T-helper 9 cell (primary cell): ENCODE measurements around the gene CCR7.

Experiments
- DNase-seq: peaks from one replicate; pipeline ENCODE4 v3.0.0-alpha.2; 2020

CCR7 gene

DNA sequence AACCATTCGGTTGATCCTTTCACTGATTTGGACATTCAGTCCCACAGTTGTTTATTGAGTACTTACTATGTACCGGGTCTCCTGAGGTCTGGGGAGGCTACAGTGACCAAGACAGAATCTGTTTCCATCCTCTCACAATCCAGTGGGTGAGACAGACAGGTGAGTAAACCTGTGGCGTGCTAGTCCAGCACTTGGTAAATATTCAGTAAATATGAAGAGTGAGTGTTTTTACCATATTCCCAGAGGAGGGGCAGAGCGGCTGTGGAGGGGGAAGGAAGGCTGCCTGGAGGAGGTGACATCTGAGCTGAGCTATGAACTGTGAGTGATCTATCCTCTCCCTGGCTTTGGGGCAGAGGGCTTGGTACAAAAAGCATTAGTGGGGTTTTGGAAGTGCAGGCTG, 31.4 kb downstream of the CCR7 start:
- no peak for DNase-seq

DNA sequence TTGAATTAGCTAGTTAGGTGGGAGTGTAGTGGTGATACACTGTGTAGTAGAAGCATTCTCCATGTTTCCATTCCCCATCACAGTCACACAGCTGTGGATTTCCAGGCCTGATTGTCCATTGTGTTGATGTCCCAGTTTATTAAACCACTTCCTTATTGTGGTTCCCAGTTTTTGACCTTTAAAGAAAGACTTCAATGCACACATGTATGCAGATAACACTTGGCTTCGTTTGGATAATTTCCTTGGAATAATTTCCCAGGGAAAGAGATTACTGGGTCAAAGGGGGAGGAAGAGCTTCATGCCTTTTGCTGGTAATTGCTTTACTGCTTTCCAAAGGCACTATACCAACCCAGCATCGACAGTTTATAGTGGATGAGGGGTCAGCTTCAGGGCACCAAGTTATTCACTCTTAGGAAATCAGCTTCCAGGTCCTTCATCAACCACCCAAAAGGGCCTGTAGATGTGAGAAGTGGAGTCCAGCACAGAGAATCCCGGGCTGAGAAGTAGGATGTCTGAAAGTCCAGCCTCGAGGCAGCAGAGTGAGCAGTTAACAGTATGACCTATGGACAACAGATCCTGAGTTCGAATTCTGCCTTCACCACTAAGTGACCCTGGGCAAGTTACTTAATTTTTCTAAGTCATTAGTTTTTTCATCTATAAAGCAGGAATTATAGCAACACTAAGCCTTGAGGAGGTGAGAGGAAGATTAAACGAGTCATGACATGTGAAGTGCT, 32.6 kb downstream of the CCR7 start:
- DNase-seq: no peak

DNA sequence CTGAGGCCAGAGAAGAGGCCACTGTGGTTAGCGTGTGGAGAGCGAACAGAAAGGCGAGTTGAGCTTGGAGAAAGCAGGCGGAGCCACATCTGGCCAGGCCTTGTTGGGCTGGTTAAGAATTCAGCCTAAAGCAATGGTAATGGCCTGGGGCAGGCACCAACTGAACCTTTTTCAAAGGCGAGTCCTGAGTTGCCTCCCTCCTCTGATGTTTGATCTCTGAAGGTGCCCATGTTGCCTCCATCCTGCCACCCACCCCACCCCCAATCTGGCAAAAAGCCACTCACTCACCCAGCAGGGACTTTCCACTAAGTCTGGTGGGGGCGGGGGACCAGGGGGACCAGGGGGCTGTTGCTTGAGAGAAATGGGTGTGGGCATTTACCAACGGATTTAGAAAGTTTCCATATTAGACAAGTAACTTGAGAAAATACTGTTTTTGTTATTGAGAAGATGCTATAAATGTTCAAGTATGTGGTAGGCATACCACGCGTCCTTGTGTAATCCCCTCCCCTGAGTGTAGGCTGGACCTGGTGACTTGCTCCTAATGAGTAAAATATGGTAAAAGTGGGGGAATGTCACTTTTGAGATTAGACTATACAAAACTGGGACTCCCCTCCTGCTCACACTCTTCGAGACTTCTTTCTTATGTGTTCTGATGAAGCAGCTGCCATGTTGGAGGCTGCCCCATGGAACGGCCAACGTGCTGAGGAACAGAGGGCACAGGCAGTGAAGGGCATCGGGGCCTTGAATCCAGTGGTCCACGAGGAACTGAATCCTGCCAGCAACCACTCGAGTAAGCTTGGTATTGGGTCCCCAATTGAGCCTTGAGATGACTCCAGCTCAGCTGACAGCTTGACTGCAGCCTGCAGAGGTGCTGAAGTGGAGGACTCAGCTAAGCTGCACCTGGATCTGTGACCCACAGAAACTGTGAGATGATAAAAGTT, 34.0 kb downstream of the CCR7 start:
- DNase-seq: peak; percentile 49

DNA sequence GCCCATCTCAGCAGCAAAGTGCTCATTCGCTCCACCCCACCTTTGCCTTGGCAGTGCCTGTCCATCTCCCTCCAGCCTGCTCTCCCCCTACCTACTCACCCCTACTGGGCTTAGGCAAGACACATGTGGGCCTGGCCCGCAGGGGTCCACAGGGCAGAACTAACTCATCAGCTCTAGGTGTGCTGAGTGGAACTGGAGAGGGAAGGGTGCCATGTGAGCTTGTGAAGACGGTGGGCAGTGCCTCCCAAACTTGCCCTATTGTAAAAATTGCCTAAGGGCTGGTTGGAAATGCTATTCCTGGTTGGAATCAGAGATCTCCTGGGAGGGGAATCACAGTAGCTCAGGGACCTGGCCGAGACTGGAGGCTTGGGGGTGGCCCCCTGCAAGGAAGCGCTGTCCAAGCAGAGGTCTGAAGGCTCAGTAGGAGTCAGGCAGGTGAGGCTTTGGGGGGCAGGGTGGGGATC, 34.7 kb downstream of the CCR7 start:
- DNase-seq: no peak

DNA sequence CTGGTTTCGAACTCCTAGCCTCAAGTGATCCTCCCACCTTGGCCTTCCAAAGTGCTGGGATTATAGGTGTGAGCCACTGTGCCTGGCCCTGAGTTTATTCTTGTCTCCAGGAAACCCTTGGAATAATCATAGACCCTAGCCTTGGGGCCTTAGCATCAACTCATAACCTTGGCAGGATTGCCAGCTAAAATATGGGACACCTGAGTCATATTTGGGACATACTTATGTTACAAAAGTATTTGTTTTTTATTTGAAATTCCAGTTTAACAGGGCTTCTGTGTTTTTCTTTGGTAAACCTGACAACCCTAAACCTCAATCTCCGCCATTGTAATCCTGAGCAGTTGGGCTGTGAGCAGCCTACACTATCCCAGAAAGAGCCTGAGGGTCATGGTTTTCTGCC, 35.3 kb downstream of the CCR7 start:
- DNase-seq: no peak

DNA sequence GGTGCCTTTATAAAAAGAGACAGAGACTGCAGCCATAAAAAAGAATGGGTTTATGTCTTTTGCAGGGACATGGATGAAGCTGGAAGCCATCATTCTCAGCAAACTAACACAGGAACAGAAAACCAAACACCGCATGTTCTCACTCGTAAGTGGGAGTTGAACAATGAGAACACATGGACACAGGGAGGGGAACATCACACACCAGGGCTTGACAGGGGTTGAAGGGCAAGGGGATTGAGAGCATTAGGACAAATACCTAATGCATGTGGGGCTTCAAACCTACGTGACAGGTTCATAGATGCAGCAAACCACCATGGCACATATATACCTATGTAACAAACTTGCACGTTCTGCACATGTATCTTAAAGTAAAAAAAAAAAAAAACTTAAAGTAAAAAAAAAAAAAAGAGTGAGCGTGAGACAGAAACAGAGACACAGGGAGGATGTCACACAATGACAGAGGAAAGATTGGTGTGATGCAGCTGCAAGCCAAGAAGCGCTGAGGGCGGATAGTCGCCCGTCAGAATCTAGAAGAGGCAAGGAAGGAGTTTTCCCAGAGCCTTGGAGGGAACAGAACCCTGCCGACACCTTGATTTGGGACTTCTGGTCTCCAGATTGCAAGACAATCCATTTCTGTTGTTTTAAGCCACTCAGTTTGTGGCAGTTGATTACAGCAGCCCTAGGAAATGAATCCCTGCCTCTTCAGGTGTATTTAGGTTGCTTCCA, 36.4 kb downstream of the CCR7 start:
- DNase-seq: no peak

DNA sequence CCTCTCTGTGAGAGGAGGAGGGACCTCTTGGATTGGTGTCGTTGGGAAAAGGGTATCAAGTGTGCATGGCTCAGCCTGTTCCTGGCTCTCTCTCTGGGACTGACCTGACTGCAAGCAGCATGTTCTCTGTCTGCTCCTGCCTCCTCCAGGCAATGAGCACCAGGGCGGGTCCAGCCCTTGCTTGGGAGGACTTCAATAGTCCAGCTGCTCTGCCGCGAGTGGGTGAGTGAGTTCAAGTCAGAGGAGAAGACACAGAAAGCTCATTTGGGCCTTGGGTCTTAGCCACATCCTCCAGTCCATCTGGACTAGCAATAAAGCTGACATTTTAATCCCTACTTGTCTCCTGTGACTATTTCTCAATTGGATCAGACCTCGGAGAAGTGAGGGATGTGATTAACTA, 38.6 kb downstream of the CCR7 start:
- DNase-seq: no peak

DNA sequence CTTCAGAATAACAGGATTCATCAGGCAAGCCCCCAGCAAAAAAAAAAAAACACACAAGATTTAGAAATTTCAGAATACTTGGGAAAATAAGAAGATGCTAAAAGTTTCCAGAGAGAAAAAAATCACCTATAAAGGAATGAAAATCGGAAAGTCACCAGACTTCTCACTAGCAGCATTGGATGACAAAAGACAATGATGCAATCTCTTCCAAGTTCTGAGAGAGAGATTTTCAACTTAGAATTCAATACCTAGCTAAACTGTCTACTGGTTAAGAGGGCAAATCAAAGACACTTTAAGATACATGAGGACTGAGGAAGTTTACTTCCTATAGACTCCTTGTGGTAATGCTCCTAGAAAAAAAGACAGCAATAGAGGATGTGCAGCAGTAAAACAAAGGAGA, 40.0 kb downstream of the CCR7 start:
- no peak for DNase-seq

DNA sequence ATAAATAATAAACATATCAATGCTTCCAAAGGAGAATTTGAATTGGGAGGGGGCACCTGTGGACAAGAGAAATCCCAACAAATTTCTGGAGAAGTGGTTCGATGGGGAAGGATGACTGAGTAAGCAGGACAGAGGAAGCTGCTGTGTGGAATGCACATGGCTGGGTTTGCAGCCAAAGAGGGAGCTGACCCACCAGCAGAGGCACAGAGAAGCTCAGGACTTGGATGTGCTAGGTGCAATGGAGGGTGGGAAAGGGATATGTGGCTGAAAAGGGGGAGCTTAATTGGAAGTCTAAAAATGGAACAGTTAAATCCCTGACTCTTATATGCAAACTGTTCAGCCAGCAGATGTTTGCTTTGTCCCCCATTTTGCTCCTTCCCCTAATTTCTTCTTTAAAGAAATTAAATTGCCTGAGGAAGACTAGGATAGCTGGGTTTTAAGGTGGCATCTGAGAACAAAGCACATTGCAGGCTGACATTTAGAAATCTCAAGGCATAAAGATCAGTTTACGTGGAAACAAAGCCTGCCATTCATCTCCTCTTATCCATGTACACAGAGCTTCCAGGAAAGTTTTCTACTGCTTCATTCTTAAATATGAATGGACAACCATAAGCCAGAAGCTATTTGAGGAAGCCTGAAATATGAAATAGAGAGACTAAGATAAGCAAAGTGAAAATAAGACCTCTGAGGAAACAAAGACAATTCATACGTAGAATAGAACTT, 40.9 kb downstream of the CCR7 start:
- no peak for DNase-seq

DNA sequence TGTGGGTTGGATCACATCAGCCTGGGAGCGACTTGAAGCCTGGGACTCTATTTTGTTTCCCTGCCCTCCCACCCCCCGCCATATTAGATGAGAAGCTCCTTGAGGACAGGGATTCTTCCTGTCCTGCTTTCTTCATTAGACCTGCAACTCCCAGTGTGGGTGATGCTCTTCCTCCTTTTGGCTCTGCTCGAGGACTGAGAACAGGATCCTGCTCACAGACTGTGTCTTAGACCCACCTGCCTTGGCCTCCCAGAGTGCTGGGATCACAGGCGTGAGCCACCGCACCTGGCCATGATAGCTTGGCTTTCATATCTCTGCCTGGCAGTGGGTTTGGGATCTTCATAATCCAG, 42.3 kb downstream of the CCR7 start:
- DNase-seq: no peak

DNA sequence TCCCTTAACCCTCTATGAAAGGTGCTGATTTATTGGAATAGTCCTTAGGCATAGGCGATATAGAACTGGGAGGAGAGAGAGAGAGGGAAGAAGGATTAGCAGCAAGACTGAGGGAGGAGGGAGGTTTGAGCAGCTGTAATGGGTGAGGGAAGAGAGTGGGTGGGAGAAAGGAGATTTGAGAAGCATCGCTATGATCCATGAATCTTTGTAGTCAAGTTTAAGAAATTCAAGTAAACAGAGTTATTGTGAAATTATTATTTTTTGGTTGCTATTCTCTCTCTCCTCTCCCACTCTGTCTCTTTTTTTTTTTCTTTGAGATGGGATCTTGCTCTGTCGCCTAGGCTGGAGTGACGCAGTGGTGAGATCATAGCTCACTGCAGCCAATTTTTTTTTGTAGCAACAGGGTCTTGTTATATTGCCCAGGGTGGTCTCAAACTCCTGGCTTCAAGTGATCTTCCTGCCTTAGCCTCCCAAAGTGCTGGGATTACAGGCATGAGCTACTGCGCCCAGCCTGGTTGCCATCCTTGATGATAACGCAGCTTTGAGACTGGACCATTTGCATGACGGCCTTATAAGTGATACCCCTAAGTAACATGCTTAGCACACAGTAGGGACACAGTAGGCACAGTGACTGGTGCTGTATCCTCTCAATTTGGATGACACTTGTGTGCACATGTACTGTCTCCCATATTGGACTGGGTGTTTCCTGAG, 42.9 kb downstream of the CCR7 start:
- DNase-seq: no peak

DNA sequence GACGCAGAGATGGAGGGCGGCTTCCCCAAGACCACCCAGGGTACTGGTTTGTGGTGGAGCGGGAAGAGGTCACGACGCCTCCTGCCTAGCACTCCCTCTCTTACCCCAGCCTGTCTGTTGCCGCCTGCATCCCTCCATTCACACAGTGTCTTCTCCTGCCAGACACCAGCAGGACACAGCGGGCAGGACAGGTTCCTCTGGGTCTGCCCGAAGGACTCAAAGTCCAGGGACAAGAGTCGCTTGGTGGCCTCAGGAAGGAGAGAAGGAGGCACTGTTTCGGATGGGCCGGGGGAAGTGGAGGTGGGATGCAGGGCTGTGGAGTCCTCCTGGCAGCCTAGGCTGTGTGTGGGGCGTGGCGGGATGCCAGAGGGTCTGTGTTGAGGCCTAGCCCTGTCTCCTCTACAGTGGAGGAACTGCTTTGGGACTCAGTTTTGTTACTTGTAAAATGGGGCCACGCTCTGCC, 44.2 kb downstream of the CCR7 start:
- no peak for DNase-seq

DNA sequence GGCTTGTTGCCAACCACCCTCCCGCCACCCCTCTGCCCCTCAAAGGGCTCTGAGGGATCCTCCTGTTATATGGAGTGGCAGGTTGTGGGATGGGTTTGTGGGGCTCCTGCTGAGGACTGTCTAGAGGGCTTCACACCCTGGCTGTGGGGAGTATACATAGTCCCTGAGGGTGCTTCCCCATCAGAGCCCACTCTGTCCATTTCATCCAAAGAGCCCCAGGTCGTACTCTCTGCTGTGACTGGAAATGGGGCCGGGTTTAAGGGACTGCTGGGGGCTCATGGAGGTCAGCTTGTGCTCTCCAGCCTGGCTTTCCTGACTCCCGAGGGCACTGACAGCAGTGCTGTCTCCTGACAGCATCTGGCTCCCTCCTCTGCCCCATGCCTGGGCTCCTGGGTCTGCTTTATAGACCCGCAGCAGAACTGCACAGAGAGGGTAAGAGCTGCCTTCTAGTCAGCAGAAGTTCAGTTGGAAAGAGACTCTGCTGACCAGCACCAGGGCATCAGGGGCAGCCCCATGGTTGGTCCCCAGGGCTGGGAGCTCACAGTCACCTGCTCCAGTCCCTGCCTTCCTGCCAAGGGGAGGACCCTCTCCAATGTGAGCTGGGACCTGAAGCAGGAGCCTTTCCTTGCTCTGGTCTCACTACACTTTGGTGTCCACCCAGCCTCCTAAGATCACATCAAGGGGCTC, 46.0 kb downstream of the CCR7 start:
- no peak for DNase-seq

DNA sequence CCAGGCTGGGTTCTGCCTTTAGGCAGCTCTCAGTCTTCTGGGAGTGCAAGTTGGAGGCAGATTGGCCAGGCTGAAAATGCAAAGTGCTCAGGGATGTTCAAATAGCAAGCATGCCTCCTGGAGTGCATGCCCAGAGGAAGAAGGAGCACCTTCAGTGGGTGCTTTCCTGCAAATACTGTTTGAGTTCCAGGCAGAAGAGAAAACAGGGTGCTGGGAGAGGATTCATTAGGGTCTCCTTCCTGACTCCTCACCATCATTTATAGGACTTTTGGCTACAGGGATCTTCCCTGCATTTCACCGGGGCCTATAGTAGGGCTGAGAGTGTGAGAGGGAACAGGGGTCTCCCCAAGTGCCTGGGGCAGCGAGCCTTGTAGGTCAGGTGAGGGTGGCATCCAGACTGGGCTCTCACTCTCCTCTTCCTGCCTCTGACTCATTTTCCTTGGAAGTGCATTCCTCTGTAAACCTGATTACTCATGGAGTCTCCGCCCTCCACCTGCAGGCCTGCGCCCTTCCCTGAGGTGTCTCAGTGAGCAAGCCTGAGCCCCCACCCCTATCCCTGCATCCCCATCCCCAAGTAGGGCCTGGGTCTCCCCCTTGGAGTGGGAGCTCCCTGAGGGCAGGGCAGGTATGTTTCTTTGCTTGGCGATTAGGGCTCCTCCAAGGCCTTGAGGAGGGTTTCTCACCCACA, 46.7 kb downstream of the CCR7 start:
- DNase-seq: no peak

DNA sequence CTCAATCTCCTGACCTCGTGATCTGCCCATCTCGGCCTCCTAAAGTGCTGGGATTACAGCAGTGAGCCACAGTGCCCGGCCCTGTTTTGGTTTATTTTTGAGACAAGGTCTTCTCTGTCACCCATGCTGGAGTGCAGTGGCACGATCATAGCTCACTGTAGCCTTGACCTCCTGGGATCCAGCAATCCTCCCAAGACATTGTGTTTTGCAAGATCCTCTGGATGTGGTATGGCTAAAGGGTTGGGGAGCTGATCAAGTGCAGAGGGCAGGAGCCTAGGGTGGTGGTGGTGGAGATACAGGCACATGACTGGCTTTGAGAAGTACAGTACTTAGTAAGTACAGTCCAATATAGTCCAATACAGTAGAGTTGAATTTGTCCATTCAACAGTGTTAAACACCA, 47.3 kb downstream of the CCR7 start:
- DNase-seq: no peak

DNA sequence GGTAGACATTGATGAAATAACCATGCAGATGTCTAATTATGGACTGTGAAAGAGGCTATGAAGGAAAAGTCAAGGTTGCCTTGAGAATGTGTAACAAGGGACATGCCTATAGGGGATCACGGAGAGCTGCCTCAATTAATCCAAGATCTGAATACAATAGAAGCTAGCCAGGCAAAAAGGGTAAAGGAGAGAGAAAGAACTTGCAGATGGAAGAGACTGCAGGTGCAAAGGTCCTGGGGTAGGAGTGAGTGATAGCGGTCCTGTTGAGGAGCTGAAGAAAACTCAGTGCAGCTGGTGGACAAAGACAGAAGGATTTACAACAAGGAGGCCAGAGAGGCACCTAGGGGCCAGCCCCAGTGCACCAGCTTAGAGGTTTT, 48.0 kb downstream of the CCR7 start:
- DNase-seq: no peak

DNA sequence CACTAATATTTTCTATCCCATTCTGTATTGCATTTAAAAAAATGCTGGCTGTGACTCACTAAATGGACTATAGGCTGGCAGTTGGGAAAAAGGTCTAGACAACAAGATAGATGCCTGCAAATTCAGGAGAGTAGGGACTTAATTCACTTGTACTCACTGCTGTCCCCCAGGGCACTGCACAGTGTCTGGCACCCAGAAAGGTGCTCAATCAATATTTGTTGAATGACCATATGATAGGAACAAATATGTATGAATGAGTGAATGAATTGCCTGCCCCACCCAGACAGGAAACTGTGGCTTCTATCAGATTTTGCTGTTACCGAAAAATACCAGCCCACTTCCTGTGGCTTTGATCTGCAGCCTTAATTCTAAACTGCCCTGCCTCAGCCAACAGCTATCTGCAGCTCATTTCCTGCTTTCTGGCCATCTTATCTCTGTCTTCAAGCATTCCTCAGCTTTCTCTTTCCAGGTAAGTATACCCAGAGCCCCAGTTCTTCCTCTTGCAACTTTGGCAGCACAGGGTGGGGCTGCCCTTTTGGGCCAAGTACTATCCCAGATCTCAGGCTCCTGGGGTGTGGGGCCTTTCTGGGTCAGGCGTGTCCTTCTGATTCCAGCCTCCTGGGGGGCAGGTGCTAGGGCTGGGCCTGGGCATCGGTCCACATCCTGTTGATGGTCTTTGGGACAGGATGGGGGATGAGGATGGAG, 48.5 kb downstream of the CCR7 start:
- peak; percentile 46 for DNase-seq

DNA sequence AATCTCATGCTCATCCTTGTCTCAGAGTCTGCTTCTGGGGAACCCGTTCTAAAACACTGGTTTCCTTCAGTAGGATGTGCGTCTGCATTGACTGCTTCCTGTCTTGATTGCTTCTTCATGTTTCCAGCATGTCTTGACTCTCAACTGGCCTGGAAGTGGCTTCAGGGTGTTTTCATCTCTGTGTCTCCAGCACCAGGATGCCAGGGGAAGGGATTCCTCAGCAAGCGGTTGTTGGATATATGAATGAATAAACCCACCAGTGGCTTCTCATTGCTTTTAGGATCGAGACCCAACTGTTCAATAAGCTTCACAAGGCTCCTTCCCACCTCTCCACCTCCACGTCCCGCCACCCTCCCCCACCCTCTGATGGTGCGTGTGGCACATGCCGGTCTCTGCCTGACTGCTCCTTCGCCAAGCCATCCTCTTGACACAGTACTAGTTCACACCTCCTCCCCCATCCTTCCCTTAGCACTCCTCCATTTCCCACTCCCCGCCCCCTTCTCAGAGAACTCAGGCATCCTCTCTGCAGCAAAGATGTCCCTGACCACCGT, 49.7 kb downstream of the CCR7 start:
- peak; percentile 25 for DNase-seq

DNA sequence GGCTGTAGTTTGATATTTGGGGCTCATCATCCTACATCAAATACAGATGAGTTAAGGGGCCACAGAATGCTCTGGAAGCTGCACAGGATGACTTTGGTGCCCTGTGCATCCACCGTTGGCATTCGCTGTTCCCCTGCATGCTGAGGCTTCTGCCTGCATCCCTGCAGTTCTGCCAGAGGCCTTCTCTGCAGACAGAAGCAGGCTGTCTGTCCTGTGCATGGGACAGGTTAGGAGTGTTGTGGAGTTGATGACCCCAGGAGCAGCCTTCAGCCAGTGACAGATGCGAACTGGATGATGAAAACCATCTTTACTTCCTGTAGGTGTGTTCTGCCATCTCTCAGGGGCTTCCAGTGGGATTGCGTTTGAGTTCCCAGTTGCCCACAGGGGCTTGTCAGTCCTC, 50.3 kb downstream of the CCR7 start:
- no peak for DNase-seq
